Spleen (tissue), 11 donors: ENCODE measurements around the gene TXNDC17. TPM values are rescaled to one million over a fixed set of nuclear protein-coding genes. Genes with fewer than 3 reads are reported as not detected.
A peak's percentile ranks its signal among the peaks of the same experiment; 100 is the strongest.
"Not testable (repeated sequence)": the region's sequence is repeated elsewhere in the genome, so short reads cannot be mapped to it uniquely, and the experiment has no call there.

Experiments
- DNase-seq: peaks from one replicate; pipeline ENCODE4 v3.0.0-alpha.2; 2020
- H3K27ac ChIP-seq, 8 donors: fragments of 200-600 bp; sonication (generic) in 7 of 8; 1 replicate in 4 of 8; 2 replicates in 4 of 8; pipeline versions ENCODE4 v1.5.0 to v1.8.0; 2016 to 2021; ENCODE audit warnings: inconsistent platforms in 4 of 8, mild to moderate bottlenecking in 4 of 8, moderate library complexity in 1 of 8
- H3K27me3 ChIP-seq, 7 donors: fragments of 200-600 bp; sonication (generic) in 6 of 7; replicated peaks in 1 of 7; 1 replicate in 4 of 7; 2 replicates in 3 of 7; pipeline versions ENCODE4 v1.5.0 to v1.8.0; 2016 to 2021; ENCODE audit warnings: inconsistent platforms in 3 of 7, mild to moderate bottlenecking in 1 of 7
- H3K36me3 ChIP-seq, 6 donors: fragments of 200-600 bp; sonication (generic) in 5 of 6; 1 replicate in 4 of 6; 2 replicates in 2 of 6; pipeline versions ENCODE4 v1.5.0 to v1.8.0; 2016 to 2021; ENCODE audit warnings: inconsistent platforms in 2 of 6
- H3K4me1 ChIP-seq, 6 donors: fragments of 200-600 bp; sonication (generic) in 5 of 6; 1 replicate in 3 of 6; 2 replicates in 3 of 6; pipeline versions ENCODE4 v1.5.0 to v1.8.0; 2016 to 2021; ENCODE audit warnings: inconsistent platforms in 3 of 6
- H3K4me3 ChIP-seq, 8 donors: fragments of 200-600 bp; sonication (generic) in 7 of 8; 1 replicate in 4 of 8; 2 replicates in 4 of 8; pipeline versions ENCODE4 v1.5.0 to v1.8.0; 2016 to 2021; ENCODE audit warnings: inconsistent platforms in 4 of 8, mild to moderate bottlenecking in 4 of 8, moderate library complexity in 2 of 8
- H3K9me3 ChIP-seq, 8 donors: fragments of 200-600 bp; sonication (generic) in 7 of 8; 1 replicate in 4 of 8; 2 replicates in 4 of 8; pipeline versions ENCODE4 v1.5.0 to v1.8.0; 2016 to 2021; ENCODE audit warnings: inconsistent platforms in 4 of 8
- POLR2A ChIP-seq, 3 donors: fragments of 450-650 bp; IDR thresholded peaks; one replicate each; pipeline ENCODE4 v1.5.1; 2017; ENCODE audit warnings: antibody characterized with exemption in 3 of 3, mild to moderate bottlenecking in 1 of 3
- POLR2AphosphoS5 ChIP-seq, 3 donors: sonication (generic); formaldehyde crosslinking; IDR thresholded peaks; one replicate each; pipeline ENCODE4 v1.5.1; 2017; ENCODE audit warnings: antibody characterized with exemption in 3 of 3
- WGBS, 5 donors: extraction: QIAGEN DNeasy Blood & Tissue Kit in 3 of 5; methylation state at CpG; one replicate each; pipeline versions ENCODE4 v1.1.5 to v1.1.7; 2013 to 2018; 5-methylcytosine and 5-hydroxymethylcytosine counted together
- intact Hi-C: fragments of 100-400 bp; cut with DNase I; formaldehyde crosslinking; loops from one replicate; pipeline ENCODE4 v1.15.0; 2023; ENCODE audit warnings: low total_unique reads
- polyA plus RNA-seq, 3 donors: library from polyadenylated mRNA; stranded (reverse); fragments of 200-250 nt; gene quantifications; one replicate each; pipeline ENCODE4 v1.2.1, GENCODE V29; 2013
- total RNA-seq, 7 donors: library from RNA; depleted of rRNA in 3 of 7; stranded (reverse); fragments of >200 nt in 3 of 7; fragmentation: NEBNext Ultra II Directional in 4 of 7; extraction: Animal tissue kit (Norgen Biotek cat#: 25700) in 4 of 7; gene quantifications; one replicate each; pipeline versions ENCODE4 v1.1.0 to v1.2.1, GENCODE V29; 2016 to 2021
- TF ChIP-seq, protein P1 (sequence below), 11 experiments: fragments of 200-600 bp in 7 of 11; fragments of 450-650 bp in 4 of 11; sonication (generic) in 4 of 11; IDR thresholded peaks in 8 of 11; conservative IDR thresholded peaks in 3 of 11; 1 replicate in 7 of 11; 2 replicates in 4 of 11; pipeline versions ENCODE4 v1.4.0 to v1.8.0; 2016 to 2021; ENCODE audit warnings: antibody characterized with exemption in 11 of 11, inconsistent platforms in 4 of 11, mild to moderate bottlenecking in 1 of 11
- donor health status: healthy with polysubstance abuse.
- donor health status: DM: no; HTN: no; CAD: no; lungs with moderate emphysema.
- donor health status: DM: no; HTN: no; CAD: no.
- donor health status: Bipolar disorder and iron deficiency.
- donor health status: healthy.
- donor health status: DM: no; HTN: no; CAD: no.
- donor health status: DM: yes; HTN: yes; CAD: no.

Gene TXNDC17
- total and polyA plus RNA-seq, 10 donors: 38.8 to 215 (median 84.7) TPM

GRCh38 chr17:6651919-6652452, 11.1 kb downstream of the TXNDC17 start:
- 4 to 14% (median 6%) methylated on average over 13 to 47 of the region's 47 CpGs for WGBS, 5 donors
- H3K4me1 ChIP-seq: peaks cover 24 to 88% (median 69%) of the 10 kb centered on the region in 6 donors
- peaks cover 0 to 28% (median 11%) of the 10 kb centered on the region in 6 donors for H3K36me3 ChIP-seq
- peak; percentile 92 for DNase-seq
- H3K27ac ChIP-seq: peak overlapping the region; percentile 82 to 93 (median 90)
- peak overlapping the region; percentile 64 to 92 (median 82) for H3K4me3 ChIP-seq
- TF ChIP-seq, protein P1, sequence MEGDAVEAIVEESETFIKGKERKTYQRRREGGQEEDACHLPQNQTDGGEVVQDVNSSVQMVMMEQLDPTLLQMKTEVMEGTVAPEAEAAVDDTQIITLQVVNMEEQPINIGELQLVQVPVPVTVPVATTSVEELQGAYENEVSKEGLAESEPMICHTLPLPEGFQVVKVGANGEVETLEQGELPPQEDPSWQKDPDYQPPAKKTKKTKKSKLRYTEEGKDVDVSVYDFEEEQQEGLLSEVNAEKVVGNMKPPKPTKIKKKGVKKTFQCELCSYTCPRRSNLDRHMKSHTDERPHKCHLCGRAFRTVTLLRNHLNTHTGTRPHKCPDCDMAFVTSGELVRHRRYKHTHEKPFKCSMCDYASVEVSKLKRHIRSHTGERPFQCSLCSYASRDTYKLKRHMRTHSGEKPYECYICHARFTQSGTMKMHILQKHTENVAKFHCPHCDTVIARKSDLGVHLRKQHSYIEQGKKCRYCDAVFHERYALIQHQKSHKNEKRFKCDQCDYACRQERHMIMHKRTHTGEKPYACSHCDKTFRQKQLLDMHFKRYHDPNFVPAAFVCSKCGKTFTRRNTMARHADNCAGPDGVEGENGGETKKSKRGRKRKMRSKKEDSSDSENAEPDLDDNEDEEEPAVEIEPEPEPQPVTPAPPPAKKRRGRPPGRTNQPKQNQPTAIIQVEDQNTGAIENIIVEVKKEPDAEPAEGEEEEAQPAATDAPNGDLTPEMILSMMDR (IDR thresholded peaks at IDR 0.05 in 8 of 11, conservative IDR thresholded peaks at IDR 0.05 in 3 of 11): peak in 1 of 11 experiments; percentile 3
- TF ChIP-seq POLR2A (IDR thresholded peaks at IDR 0.05): no peak
- H3K27me3 ChIP-seq: peaks cover 0 to 41% (median 6%) of the 10 kb centered on the region in 7 donors
- no peaks in the 10 kb centered on the region for H3K9me3 ChIP-seq
- intact Hi-C loops: no loop called here

GRCh38 chr17:6654841-6655731, 14.2 kb downstream of the TXNDC17 start:
- no peaks in the 10 kb centered on the region for H3K36me3 ChIP-seq
- H3K27me3 ChIP-seq: peaks cover 0 to 57% (median 6%) of the 10 kb centered on the region in 7 donors
- no peaks in the 10 kb centered on the region for H3K9me3 ChIP-seq
- intact Hi-C loops: no loop called here
- H3K4me1 ChIP-seq: peaks cover 18 to 75% (median 56%) of the 10 kb centered on the region in 6 donors
- 12 to 75% (median 40%) methylated on average over 40 to 46 of the region's 46 CpGs for WGBS, 5 donors
- peak overlapping the region in 1 of 8 donors; percentile 67 for H3K4me3 ChIP-seq
- TF ChIP-seq POLR2A (IDR thresholded peaks at IDR 0.05) (no peak), POLR2AphosphoS5 (IDR thresholded peaks at IDR 0.05) (peak in 1 of 3 donors; percentile 24)
- TF ChIP-seq, protein P1 (IDR thresholded peaks at IDR 0.05 in 8 of 11, conservative IDR thresholded peaks at IDR 0.05 in 3 of 11): no peak
- peak; percentile 78 for DNase-seq
- H3K27ac ChIP-seq: no peak overlapping the region

GRCh38 chr17:6655732-6656361, 15.0 kb downstream of the TXNDC17 start:
- DNase-seq, H3K9me3 ChIP-seq, H3K27ac ChIP-seq, H3K36me3 ChIP-seq, intact Hi-C loops: not testable (repeated sequence)
- H3K27me3 ChIP-seq: peaks cover 0 to 57% (median 6%) of the 10 kb centered on the region in 7 donors
- peak overlapping the region in 3 of 8 donors; percentile 23 to 67 (median 40) for H3K4me3 ChIP-seq
- WGBS, 5 donors: 1 to 13% (median 5%) methylated on average over 20 to 38 of the region's 41 CpGs
- peaks cover 18 to 76% (median 57%) of the 10 kb centered on the region in 6 donors for H3K4me1 ChIP-seq

GRCh38 chr17:6656797-6657632, 16.2 kb downstream of the TXNDC17 start:
- Histone ChIP-seq H3K27me3 (peaks cover 0 to 54% (median 6%) of the 10 kb centered on the region in 7 donors), H3K27ac (peak overlapping the region in 4 of 8 donors; percentile 46 to 76 (median 52)), H3K4me1 (peaks cover 21 to 83% (median 63%) of the 10 kb centered on the region in 6 donors), H3K4me3 (peak overlapping the region in 7 of 8 donors; percentile 10 to 67 (median 36))
- DNase-seq: peak; percentile 89
- H3K9me3 ChIP-seq, intact Hi-C loops, H3K36me3 ChIP-seq: not testable (repeated sequence)
- 4 to 31% (median 5%) methylated on average over 8 to 54 of the region's 55 CpGs for WGBS, 5 donors
- peak; percentile 53 to 66 (median 61) for TF ChIP-seq POLR2AphosphoS5 (IDR thresholded peaks at IDR 0.05)
